A549 (cell line): Measurements from ENCODE around the gene FREM1. TPM values are rescaled to one million over a fixed set of nuclear protein-coding genes. Genes with fewer than 3 reads are reported as not detected.

Experiments used
- ATAC-seq, 2 experiments: fragments of 200-7000 bp in 1 of 2; fragments of >200 bp in 1 of 2; cut with Nextera tagmentation in 1 of 2; cut with Tn5 transposase in 1 of 2; 3 replicates each; pipeline versions ENCODE4 v1.8.0 to v1.9.1; 2018 to 2020; ENCODE audit warnings: mild to moderate bottlenecking in 1 of 2, moderate library complexity in 1 of 2
- CTCF ChIA-PET: fragments of 300-600 bp; sonication (Branson Sonifier 250); formaldehyde crosslinking; extraction: SDS; loops from one replicate; lab custom pipeline; 2021; ENCODE audit warnings: antibody characterized with exemption, inconsistent platforms; lab: Yijun Ruan, JAX
- POLR2A ChIA-PET: fragments of 350-600 bp; formaldehyde crosslinking; extraction: SDS; loops from one replicate; lab custom pipeline; 2021; ENCODE audit warnings: antibody characterized with exemption, inconsistent platforms; lab: Yijun Ruan, JAX
- DNase-seq, 2 experiments: peaks; one replicate each; pipeline versions ENCODE4 v3.0.0 to v3.0.0-alpha.2; 2011 to 2016; ENCODE audit warnings: low read depth in 1 of 2, low spot score in 1 of 2
- FAIRE-seq: peaks from 2 replicates; lab custom pipeline; 2011; peaks lifted over from hg19 to GRCh38; lab: Jason Lieb, UNC
- H3K27ac ChIP-seq, 2 experiments: fragments of >200 bp; sonication (Bioruptor Twin); formaldehyde crosslinking; 3 replicates each; pipeline ENCODE4 v1.5.1; 2016 to 2017
- H3K4me1 ChIP-seq: fragments of >200 bp; sonication (Bioruptor Twin); formaldehyde crosslinking; 3 replicates; pipeline ENCODE4 v1.6.1; 2016
- H3K4me2 ChIP-seq: fragments of >200 bp; sonication (Bioruptor Twin); formaldehyde crosslinking; 3 replicates; pipeline ENCODE4 v1.6.1; 2016
- H3K4me3 ChIP-seq: fragments of >200 bp; sonication (Bioruptor Twin); formaldehyde crosslinking; 3 replicates; pipeline ENCODE4 v1.5.1; 2016
- H3K9me3 ChIP-seq: fragments of >200 bp; sonication (Bioruptor Twin); formaldehyde crosslinking; 3 replicates; pipeline ENCODE4 v1.6.1; 2016
- CBX2 ChIP-seq: fragments of 200-600 bp; sonication (generic); IDR thresholded peaks from 2 replicates; pipeline ENCODE4 v1.6.1; 2016; ENCODE audit warnings: low read depth, mild to moderate bottlenecking, borderline replicate concordance
- CBX8 ChIP-seq: fragments of 200-600 bp; sonication (generic); IDR thresholded peaks from 2 replicates; pipeline ENCODE4 v1.6.1; 2016
- EHF ChIP-seq: fragments of 250-450 bp; sonication (Bioruptor Pico); IDR thresholded peaks from 2 replicates; pipeline ENCODE4 v1.5.0; 2020; ENCODE audit warnings: mild to moderate bottlenecking
- ESRRA ChIP-seq: fragments of 150-350 bp; IDR thresholded peaks from 2 replicates; pipeline ENCODE4 v1.6.1; 2014; ENCODE audit warnings: mild to moderate bottlenecking, low read length, borderline replicate concordance
- FOSB ChIP-seq: fragments of 250-450 bp; sonication (Bioruptor Pico); IDR thresholded peaks from 2 replicates; pipeline ENCODE4 v1.5.0; 2020; ENCODE audit warnings: mild to moderate bottlenecking, moderate library complexity
- FOSL2 ChIP-seq, 2 experiments: fragments of 450-650 bp in 1 of 2; fragments of >200 bp in 1 of 2; sonication (Bioruptor Twin) in 1 of 2; formaldehyde crosslinking; IDR thresholded peaks; 2 replicates each; pipeline versions ENCODE4 v1.5.0 to v1.6.1; 2016 to 2020; ENCODE audit warnings: mild to moderate bottlenecking in 1 of 2, moderate library complexity in 1 of 2
- HEYL ChIP-seq: fragments of 250-450 bp; sonication (Bioruptor Pico); IDR thresholded peaks from 2 replicates; pipeline ENCODE4 v1.8.0; 2021; ENCODE audit warnings: mild to moderate bottlenecking, moderate library complexity
- HOXB5 ChIP-seq: fragments of 250-450 bp; sonication (Bioruptor Pico); IDR thresholded peaks from 2 replicates; pipeline ENCODE4 v1.5.0; 2020; ENCODE audit warnings: mild to moderate bottlenecking, moderate library complexity
- KDM1A ChIP-seq: fragments of 200-600 bp; sonication (generic); IDR thresholded peaks from 2 replicates; pipeline ENCODE4 v1.6.1; 2016; ENCODE audit warnings: low read depth, mild to moderate bottlenecking
- NR3C1 ChIP-seq: fragments of >200 bp; sonication (Bioruptor Twin); formaldehyde crosslinking; IDR thresholded peaks from 3 replicates; pipeline ENCODE4 v1.6.1; 2017
- POLR2A ChIP-seq: IDR thresholded peaks from 2 replicates; pipeline ENCODE4 v1.6.1; 2012; ENCODE audit warnings: mild to moderate bottlenecking, low read length
- RAD21 ChIP-seq, 2 experiments: fragments of >200 bp in 1 of 2; sonication (Bioruptor Twin) in 1 of 2; formaldehyde crosslinking in 1 of 2; IDR thresholded peaks in 1 of 2; conservative IDR thresholded peaks in 1 of 2; 2 replicates in 1 of 2; 3 replicates in 1 of 2; pipeline ENCODE4 v1.6.1; 2012 to 2018; ENCODE audit warnings: inconsistent platforms in 1 of 2
- ZFP36 ChIP-seq: fragments of 450-650 bp; IDR thresholded peaks from 2 replicates; pipeline ENCODE4 v1.6.1; 2014; ENCODE audit warnings: borderline replicate concordance; ENCODE audit not compliant: partially characterized antibody
- ZSCAN20 ChIP-seq: fragments of 250-450 bp; sonication (Bioruptor Pico); IDR thresholded peaks from 2 replicates; pipeline ENCODE4 v1.8.0; 2022; ENCODE audit warnings: mild to moderate bottlenecking, moderate library complexity
- WGBS: methylation state at CpG from one replicate; pipeline ENCODE4 v1.1.6; 2017; ENCODE audit errors: missing lambda C conversion rate; 5-methylcytosine and 5-hydroxymethylcytosine counted together
- polyA plus RNA-seq, 4 experiments: library from polyadenylated mRNA; depleted of rRNA in 3 of 4; stranded (reverse); fragments of >200 nt; fragmentation: RNase III in 1 of 4; extraction: RNeasy Plus Mini Kit Qiagen cat#74134 plus additional on column Dnase treatment in 1 of 4; gene quantifications; 2 replicates in 3 of 4; 3 replicates in 1 of 4; pipeline ENCODE4 v1.2.3, GENCODE V29; 2011 to 2017
- TF ChIP-seq, protein P1 (sequence below): fragments of 150-350 bp; IDR thresholded peaks from 2 replicates; pipeline ENCODE4 v1.6.1; 2014; ENCODE audit warnings: low read depth, mild to moderate bottlenecking, low read length
- TF ChIP-seq, protein P2 (sequence below): fragments of 250-450 bp; sonication (Bioruptor Pico); IDR thresholded peaks from 2 replicates; pipeline ENCODE4 v1.5.0; 2021; ENCODE audit warnings: mild to moderate bottlenecking, moderate library complexity, borderline replicate concordance
- TF ChIP-seq, protein P3 (sequence below): fragments of 200-600 bp; sonication (generic); IDR thresholded peaks from 2 replicates; pipeline ENCODE4 v1.6.1; 2016; ENCODE audit warnings: antibody characterized with exemption, mild to moderate bottlenecking, moderate library complexity

Gene FREM1
- polyA plus RNA-seq, 2 of the 4 experiments (the other 2 are of a cell fraction) = not detected

DNA sequence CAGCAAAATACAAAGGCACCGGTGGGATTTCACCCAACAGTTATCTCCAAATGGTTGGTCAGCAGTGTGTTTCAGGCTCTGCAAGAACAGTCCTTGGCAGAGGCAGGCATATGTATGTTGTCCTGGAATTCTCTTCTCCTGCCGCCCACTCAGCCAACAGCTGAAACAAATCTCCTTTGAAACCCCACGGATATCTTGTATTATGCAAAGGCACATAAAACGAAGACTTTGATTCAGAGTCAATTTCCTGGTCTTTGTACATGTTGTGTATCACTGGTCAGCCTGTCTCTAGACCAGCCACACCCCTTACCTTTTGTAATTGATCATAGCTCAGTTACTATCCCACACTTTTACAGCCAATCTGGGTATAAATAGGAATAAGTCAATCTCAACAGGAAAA, 29.2 kb downstream of the FREM1 start:
- Histone ChIP-seq H3K4me1 (no peaks in the 10 kb centered on the region), H3K27ac (no peak overlapping the region), H3K4me2 (no peak overlapping the region), H3K9me3 (no peaks in the 10 kb centered on the region), H3K4me3 (no peak overlapping the region)
- POLR2A ChIA-PET = no interaction called here
- DNase-seq = no peak
- TF ChIP-seq, protein P1, sequence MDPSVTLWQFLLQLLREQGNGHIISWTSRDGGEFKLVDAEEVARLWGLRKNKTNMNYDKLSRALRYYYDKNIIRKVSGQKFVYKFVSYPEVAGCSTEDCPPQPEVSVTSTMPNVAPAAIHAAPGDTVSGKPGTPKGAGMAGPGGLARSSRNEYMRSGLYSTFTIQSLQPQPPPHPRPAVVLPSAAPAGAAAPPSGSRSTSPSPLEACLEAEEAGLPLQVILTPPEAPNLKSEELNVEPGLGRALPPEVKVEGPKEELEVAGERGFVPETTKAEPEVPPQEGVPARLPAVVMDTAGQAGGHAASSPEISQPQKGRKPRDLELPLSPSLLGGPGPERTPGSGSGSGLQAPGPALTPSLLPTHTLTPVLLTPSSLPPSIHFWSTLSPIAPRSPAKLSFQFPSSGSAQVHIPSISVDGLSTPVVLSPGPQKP = no peak
- WGBS = 23% methylated on average over 4 of the region's 4 CpGs
- CTCF ChIA-PET = interaction anchor here (1.2 kb wide), 1 partner anchor 35 kb away, joined by 3 read pairs; no protein-coding TSS in a partner anchor
- no peak for ATAC-seq
- no peak for FAIRE-seq

DNA sequence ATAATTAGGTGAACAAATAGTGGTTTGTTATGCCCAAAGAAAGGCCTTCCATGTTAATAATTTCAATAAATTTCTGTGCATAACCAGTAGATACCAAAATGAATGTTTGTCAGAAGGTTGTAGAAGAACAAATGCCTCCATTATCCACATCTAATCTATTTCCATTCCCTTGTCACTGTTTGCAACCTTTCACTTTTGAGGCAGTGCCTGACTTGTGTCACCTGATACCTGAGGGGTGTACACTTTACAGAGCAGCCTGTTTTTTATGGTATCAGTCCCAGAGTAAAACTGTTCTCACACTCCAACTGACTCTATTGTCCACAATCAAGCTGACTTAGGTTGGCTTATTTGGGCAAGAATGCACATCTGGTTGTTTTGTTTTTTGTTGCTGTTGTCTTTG, 40.1 kb downstream of the FREM1 start:
- ATAC-seq = no peak
- ChIA-PET CTCF (no interaction called here), POLR2A (no interaction called here)
- no peak for TF ChIP-seq FOSB
- TF ChIP-seq ZFP36 = no peak
- TF ChIP-seq HEYL = no peak
- TF ChIP-seq KDM1A = no peak
- TF ChIP-seq, protein P2, sequence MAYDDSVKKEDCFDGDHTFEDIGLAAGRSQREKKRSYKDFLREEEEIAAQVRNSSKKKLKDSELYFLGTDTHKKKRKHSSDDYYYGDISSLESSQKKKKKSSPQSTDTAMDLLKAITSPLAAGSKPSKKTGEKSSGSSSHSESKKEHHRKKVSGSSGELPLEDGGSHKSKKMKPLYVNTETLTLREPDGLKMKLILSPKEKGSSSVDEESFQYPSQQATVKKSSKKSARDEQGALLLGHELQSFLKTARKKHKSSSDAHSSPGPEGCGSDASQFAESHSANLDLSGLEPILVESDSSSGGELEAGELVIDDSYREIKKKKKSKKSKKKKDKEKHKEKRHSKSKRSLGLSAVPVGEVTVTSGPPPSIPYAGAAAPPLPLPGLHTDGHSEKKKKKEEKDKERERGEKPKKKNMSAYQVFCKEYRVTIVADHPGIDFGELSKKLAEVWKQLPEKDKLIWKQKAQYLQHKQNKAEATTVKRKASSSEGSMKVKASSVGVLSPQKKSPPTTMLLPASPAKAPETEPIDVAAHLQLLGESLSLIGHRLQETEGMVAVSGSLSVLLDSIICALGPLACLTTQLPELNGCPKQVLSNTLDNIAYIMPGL (CRISPR knock-in tag) = no peak
- no peaks in the 10 kb centered on the region for H3K4me1 ChIP-seq
- no peak overlapping the region for H3K4me3 ChIP-seq
- no peaks in the 10 kb centered on the region for H3K9me3 ChIP-seq
- H3K27ac ChIP-seq = no peak overlapping the region
- DNase-seq = no peak
- FAIRE-seq = no peak
- no peak overlapping the region for H3K4me2 ChIP-seq

DNA sequence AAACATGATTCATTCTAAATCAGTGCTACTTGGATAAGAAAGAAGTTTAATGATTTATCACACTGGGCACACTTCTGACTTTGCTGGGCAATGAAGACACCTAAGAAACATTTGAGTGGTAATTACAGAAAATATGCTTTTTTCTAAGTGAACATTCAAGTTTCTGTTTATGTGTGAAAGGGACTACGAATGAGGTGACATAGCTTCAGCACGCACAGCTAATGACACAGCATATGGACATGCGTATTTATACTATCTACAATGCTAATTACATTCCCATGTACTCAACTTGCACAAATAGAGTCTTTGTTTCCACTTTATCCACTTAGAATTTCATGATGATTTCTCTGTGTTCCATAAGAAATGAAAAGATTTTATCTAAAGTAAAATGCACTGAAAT, 40.6 kb downstream of the FREM1 start:
- Histone ChIP-seq H3K4me3 (no peak overlapping the region), H3K4me2 (no peak overlapping the region), H3K9me3 (no peaks in the 10 kb centered on the region), H3K27ac (no peak overlapping the region), H3K4me1 (no peaks in the 10 kb centered on the region)
- no peak for TF ChIP-seq CBX2
- no peak for TF ChIP-seq RAD21 (conservative IDR thresholded peaks at IDR 0.05 in 1 of 2, IDR thresholded peaks at IDR 0.05 in 1 of 2)
- no peak for TF ChIP-seq FOSL2 (IDR thresholded peaks at IDR 0.05)
- no peak for TF ChIP-seq FOSL2 (CRISPR knock-in tag; IDR thresholded peaks at IDR 0.05)
- TF ChIP-seq, protein P3, sequence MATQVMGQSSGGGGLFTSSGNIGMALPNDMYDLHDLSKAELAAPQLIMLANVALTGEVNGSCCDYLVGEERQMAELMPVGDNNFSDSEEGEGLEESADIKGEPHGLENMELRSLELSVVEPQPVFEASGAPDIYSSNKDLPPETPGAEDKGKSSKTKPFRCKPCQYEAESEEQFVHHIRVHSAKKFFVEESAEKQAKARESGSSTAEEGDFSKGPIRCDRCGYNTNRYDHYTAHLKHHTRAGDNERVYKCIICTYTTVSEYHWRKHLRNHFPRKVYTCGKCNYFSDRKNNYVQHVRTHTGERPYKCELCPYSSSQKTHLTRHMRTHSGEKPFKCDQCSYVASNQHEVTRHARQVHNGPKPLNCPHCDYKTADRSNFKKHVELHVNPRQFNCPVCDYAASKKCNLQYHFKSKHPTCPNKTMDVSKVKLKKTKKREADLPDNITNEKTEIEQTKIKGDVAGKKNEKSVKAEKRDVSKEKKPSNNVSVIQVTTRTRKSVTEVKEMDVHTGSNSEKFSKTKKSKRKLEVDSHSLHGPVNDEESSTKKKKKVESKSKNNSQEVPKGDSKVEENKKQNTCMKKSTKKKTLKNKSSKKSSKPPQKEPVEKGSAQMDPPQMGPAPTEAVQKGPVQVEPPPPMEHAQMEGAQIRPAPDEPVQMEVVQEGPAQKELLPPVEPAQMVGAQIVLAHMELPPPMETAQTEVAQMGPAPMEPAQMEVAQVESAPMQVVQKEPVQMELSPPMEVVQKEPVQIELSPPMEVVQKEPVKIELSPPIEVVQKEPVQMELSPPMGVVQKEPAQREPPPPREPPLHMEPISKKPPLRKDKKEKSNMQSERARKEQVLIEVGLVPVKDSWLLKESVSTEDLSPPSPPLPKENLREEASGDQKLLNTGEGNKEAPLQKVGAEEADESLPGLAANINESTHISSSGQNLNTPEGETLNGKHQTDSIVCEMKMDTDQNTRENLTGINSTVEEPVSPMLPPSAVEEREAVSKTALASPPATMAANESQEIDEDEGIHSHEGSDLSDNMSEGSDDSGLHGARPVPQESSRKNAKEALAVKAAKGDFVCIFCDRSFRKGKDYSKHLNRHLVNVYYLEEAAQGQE = no peak
- no peak for TF ChIP-seq CBX8
- TF ChIP-seq NR3C1 = no peak
- no peak for TF ChIP-seq ESRRA
- TF ChIP-seq POLR2A = no peak
- TF ChIP-seq ZSCAN20 (CRISPR knock-in tag) = no peak
- TF ChIP-seq EHF = no peak
- TF ChIP-seq HOXB5 (CRISPR knock-in tag) = no peak
- ATAC-seq (no peak), FAIRE-seq (no peak), DNase-seq (no peak)
- ChIA-PET CTCF (no interaction called here), POLR2A (no interaction called here)
- WGBS = 7% methylated on average over 3 of the region's 3 CpGs
